GM12878 (cell line): ENCODE measurements around the gene NBPF12.
"Not testable (repeated sequence)": the region's sequence is repeated elsewhere in the genome, so short reads cannot be mapped to it uniquely, and the experiment has no call there.

Experiments
- CTCF ChIP-seq, 3 experiments: IDR thresholded peaks in 2 of 3; conservative IDR thresholded peaks in 1 of 3; 2 replicates each; pipeline ENCODE4 v1.5.1; 2011; ENCODE audit warnings: low read depth in 3 of 3, low read length in 3 of 3, mild to moderate bottlenecking in 3 of 3, control low read depth in 2 of 3, moderate library complexity in 2 of 3, inconsistent platforms in 1 of 3, mixed read lengths in 1 of 3; ENCODE audit not compliant: control insufficient read depth in 2 of 3, insufficient read depth in 1 of 3; ENCODE audit errors: extremely low read depth in 1 of 3
- GABPA ChIP-seq: IDR thresholded peaks from 2 replicates; pipeline ENCODE4 v1.6.1; 2014; ENCODE audit warnings: antibody characterized with exemption, low read depth, mild to moderate bottlenecking, inconsistent platforms
- HDAC6 ChIP-seq: fragments of 200-600 bp; sonication (generic); IDR thresholded peaks from one replicate; pipeline ENCODE4 v1.8.0; 2017; ENCODE audit warnings: antibody characterized with exemption; ENCODE audit not compliant: unreplicated experiment
- KLF5 ChIP-seq: fragments of 450-650 bp; IDR thresholded peaks from 2 replicates; pipeline ENCODE4 v1.6.1; 2014; ENCODE audit warnings: mild to moderate bottlenecking; ENCODE audit not compliant: partially characterized antibody
- MXI1 ChIP-seq: fragments of 150-350 bp; IDR thresholded peaks from 2 replicates; pipeline ENCODE4 v1.6.1; 2011; ENCODE audit warnings: low read depth, mild to moderate bottlenecking, inconsistent platforms, low read length, improper control_type of control experiment
- NFYA ChIP-seq: IDR thresholded peaks from 2 replicates; pipeline ENCODE4 v1.6.1; 2011; ENCODE audit warnings: low read depth, mild to moderate bottlenecking, low read length, improper control_type of control experiment, borderline replicate concordance
- PKNOX1 ChIP-seq: fragments of 450-650 bp; IDR thresholded peaks from 2 replicates; pipeline ENCODE4 v1.6.1; 2016; ENCODE audit warnings: mild to moderate bottlenecking
- POLR2AphosphoS5 ChIP-seq: IDR thresholded peaks from 2 replicates; pipeline ENCODE4 v1.6.1; 2011; ENCODE audit warnings: mild to moderate bottlenecking, low read length, inconsistent platforms
- RAD21 ChIP-seq: IDR thresholded peaks from 2 replicates; pipeline ENCODE4 v1.6.1; 2011; ENCODE audit warnings: mild to moderate bottlenecking, low read depth, low read length, moderate library complexity; ENCODE audit not compliant: insufficient read depth
- TCF3 ChIP-seq: IDR thresholded peaks from 2 replicates; pipeline ENCODE4 v1.6.1; 2012; ENCODE audit warnings: low read depth, mild to moderate bottlenecking, low read length, borderline replicate concordance; ENCODE audit not compliant: insufficient read depth
- ZNF274 ChIP-seq: IDR thresholded peaks from one replicate; pipeline ENCODE4 v1.8.0; 2011; ENCODE audit not compliant: insufficient read length, insufficient read depth
- ZNF384 ChIP-seq: IDR thresholded peaks from 2 replicates; pipeline ENCODE4 v1.6.1; 2012; ENCODE audit warnings: low read depth, mild to moderate bottlenecking, low read length, improper control_type of control experiment, borderline replicate concordance

GRCh38 chr1:146970656-146971055, 32.5 kb downstream of the NBPF12 start:
- TF ChIP-seq MXI1; ZNF274; KLF5; PKNOX1; HDAC6; ZNF384; GABPA; RAD21; TCF3; POLR2AphosphoS5; NFYA; CTCF (IDR thresholded peaks at IDR 0.05 in 2 of 3, conservative IDR thresholded peaks at IDR 0.05 in 1 of 3; ENCODE audit: control insufficient read depth in 2 of 3, extremely low read depth in 1 of 3, insufficient read depth in 1 of 3, low read depth in 3 of 3, low read length in 3 of 3): not testable (repeated sequence)
